GM12892 (cell line): ENCODE data around the gene TMOD2.

Experiments
- POLR2AphosphoS5 ChIP-seq: IDR thresholded peaks from 2 replicates; pipeline ENCODE4 v1.6.1; 2011; ENCODE audit warnings: low read depth, low read length, control low read depth
- TAF1 ChIP-seq: IDR thresholded peaks from 2 replicates; pipeline ENCODE4 v1.6.1; 2011; ENCODE audit warnings: low read depth, mild to moderate bottlenecking, control low read depth, low read length, borderline replicate concordance

GRCh38 chr15:51814606-51815005 lies 63.2 kb downstream of the TMOD2 start:
- TF ChIP-seq TAF1 (no peak), POLR2AphosphoS5 (no peak)
